Endodermal cell (in vitro differentiated cells): ENCODE measurements around the gene SLC6A11. TPM values are rescaled to one million over a fixed set of nuclear protein-coding genes. Genes with fewer than 3 reads are reported as not detected.

ENCODE experiments used
- DNase-seq: peaks from one replicate; pipeline ENCODE4 v3.0.0-alpha.2; 2017
- H3K27ac ChIP-seq: 2 replicates; pipeline ENCODE4 v1.5.1; 2013; ENCODE audit warnings: mild to moderate bottlenecking, low read depth, low read length, moderate library complexity
- H3K27me3 ChIP-seq: 2 replicates; pipeline ENCODE4 v1.6.1; 2013; ENCODE audit warnings: mild to moderate bottlenecking, low read length, moderate library complexity; ENCODE audit not compliant: insufficient read depth, control insufficient read depth, poor library complexity, severe bottlenecking
- H3K36me3 ChIP-seq: 2 replicates; pipeline ENCODE4 v1.7.0; 2013; ENCODE audit warnings: mild to moderate bottlenecking, low read length, moderate library complexity; ENCODE audit not compliant: control insufficient read depth, insufficient read depth
- H3K4me1 ChIP-seq: one replicate; pipeline ENCODE4 v1.7.0; 2013; ENCODE audit warnings: low read length; ENCODE audit not compliant: control insufficient read depth, insufficient read depth
- H3K4me3 ChIP-seq: 2 replicates; pipeline ENCODE4 v1.5.1; 2013; ENCODE audit warnings: mild to moderate bottlenecking, low read length, moderate library complexity
- H3K9ac ChIP-seq: 2 replicates; pipeline ENCODE4 v1.6.1; 2013; ENCODE audit warnings: mild to moderate bottlenecking, low read length, moderate library complexity; ENCODE audit not compliant: poor library complexity, severe bottlenecking; ENCODE audit errors: extremely low read depth
- H3K9me3 ChIP-seq: 2 replicates; pipeline ENCODE4 v1.6.1; 2013; ENCODE audit warnings: mild to moderate bottlenecking, low read length, moderate library complexity; ENCODE audit not compliant: control insufficient read depth
- H3K27ac Mint-ChIP-seq: 2 replicates; pipeline ENCODE4 v1.8.0; 2020; ENCODE audit warnings: mixed read lengths
- H3K27me3 Mint-ChIP-seq: 2 replicates; pipeline ENCODE4 v1.8.0; 2021; ENCODE audit warnings: mild to moderate bottlenecking, mixed read lengths; ENCODE audit not compliant: insufficient read depth
- H3K36me3 Mint-ChIP-seq: 2 replicates; pipeline ENCODE4 v1.8.0; 2020; ENCODE audit warnings: low read depth, mixed read lengths
- H3K4me1 Mint-ChIP-seq: 2 replicates; pipeline ENCODE4 v1.8.0; 2020; ENCODE audit warnings: mixed read lengths
- H3K4me3 Mint-ChIP-seq: 2 replicates; pipeline ENCODE4 v1.8.0; 2020; ENCODE audit warnings: mild to moderate bottlenecking, moderate library complexity, mixed read lengths
- H3K9me3 Mint-ChIP-seq: 2 replicates; pipeline ENCODE4 v1.8.0; 2020; ENCODE audit warnings: mild to moderate bottlenecking, mixed read lengths
- WGBS, 2 experiments: methylation state at CpG; one replicate each; pipeline versions ENCODE4 v1.1.5 to v1.1.7; 2013; ENCODE audit warnings: missing lambda C conversion rate in 2 of 2, mixed read lengths in 1 of 2; ENCODE audit not compliant: insufficient coverage in 1 of 2, insufficient read length in 1 of 2; 5-methylcytosine and 5-hydroxymethylcytosine counted together
- total RNA-seq, 2 donors: library from RNA; stranded (reverse); fragmentation: NEBNext Ultra II Directional in 1 of 2; extraction: Animal tissue kit (Norgen Biotek cat#: 25700) in 1 of 2; gene quantifications; 2 replicates in 1 of 2; 3 replicates in 1 of 2; pipeline ENCODE4 v1.2.1, GENCODE V29; 2021
- TF ChIP-seq, protein P1 (sequence below): fragments of 200-600 bp; sonication (generic); conservative IDR thresholded peaks from 2 replicates; pipeline ENCODE4 v1.5.0; 2021; ENCODE audit warnings: antibody characterized with exemption, mild to moderate bottlenecking

Gene SLC6A11
- total RNA-seq, 2 donors from 2014 or later: 0.27 to 0.73 TPM

DNA sequence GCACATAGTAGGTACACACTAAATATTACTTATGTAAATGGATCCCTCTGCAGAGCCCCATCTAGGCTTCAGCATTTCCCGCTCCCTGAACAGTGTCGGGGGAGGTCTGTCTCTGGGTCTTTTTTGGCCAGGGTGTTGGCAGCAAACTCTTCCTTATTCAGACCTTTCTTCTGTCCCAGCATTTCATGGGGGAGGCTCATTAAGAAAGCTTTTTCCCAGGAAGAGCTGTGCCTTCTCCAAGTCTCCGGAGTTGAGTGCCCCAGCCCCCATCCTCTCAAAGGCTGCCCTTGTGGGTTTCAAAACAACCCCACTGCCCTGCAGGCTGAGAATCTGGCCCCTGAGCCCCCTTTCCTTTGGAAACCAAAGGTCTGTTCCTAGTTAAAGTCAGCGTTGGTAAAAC, 25.1 kb downstream of the SLC6A11 start:
- no peak overlapping the region for H3K4me3 Mint-ChIP-seq
- Histone ChIP-seq H3K9ac (no peak overlapping the region), H3K4me1 (no peaks in the 10 kb centered on the region), H3K27ac (no peak overlapping the region), H3K27me3 (no peaks in the 10 kb centered on the region), H3K36me3 (no peaks in the 10 kb centered on the region), H3K4me3 (no peak overlapping the region), H3K9me3 (no peaks in the 10 kb centered on the region)
- no peak for DNase-seq
- H3K4me1 Mint-ChIP-seq: no peaks in the 10 kb centered on the region
- TF ChIP-seq, protein P1, sequence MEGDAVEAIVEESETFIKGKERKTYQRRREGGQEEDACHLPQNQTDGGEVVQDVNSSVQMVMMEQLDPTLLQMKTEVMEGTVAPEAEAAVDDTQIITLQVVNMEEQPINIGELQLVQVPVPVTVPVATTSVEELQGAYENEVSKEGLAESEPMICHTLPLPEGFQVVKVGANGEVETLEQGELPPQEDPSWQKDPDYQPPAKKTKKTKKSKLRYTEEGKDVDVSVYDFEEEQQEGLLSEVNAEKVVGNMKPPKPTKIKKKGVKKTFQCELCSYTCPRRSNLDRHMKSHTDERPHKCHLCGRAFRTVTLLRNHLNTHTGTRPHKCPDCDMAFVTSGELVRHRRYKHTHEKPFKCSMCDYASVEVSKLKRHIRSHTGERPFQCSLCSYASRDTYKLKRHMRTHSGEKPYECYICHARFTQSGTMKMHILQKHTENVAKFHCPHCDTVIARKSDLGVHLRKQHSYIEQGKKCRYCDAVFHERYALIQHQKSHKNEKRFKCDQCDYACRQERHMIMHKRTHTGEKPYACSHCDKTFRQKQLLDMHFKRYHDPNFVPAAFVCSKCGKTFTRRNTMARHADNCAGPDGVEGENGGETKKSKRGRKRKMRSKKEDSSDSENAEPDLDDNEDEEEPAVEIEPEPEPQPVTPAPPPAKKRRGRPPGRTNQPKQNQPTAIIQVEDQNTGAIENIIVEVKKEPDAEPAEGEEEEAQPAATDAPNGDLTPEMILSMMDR: no peak
- no peaks in the 10 kb centered on the region for H3K9me3 Mint-ChIP-seq
- H3K36me3 Mint-ChIP-seq: no peaks in the 10 kb centered on the region
- peaks cover 34% of the 10 kb centered on the region for H3K27me3 Mint-ChIP-seq
- no peak overlapping the region for H3K27ac Mint-ChIP-seq
- WGBS, 2 experiments: 82 to 89% methylated on average over 3 to 4 of the region's 4 CpGs

DNA sequence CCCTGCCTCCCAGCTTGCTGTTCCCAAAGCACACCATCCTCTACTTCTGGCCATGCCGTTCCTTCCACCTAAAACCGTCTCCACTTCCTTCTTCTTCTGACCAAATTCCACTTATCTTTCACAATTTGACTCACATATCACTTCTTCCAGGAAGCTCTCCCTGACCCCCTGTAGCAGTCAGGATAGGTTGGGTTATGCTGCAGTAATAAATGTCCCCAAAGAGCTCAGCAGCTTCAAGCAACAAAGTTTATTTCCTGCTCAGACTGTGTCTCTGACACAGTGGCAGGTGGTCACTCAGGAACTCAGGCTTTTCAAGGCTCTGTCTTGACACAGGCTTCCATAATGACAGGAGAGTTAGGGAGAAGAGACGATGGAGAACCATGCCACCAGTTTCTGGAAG, 27.4 kb downstream of the SLC6A11 start:
- Histone ChIP-seq H3K4me3 (no peak overlapping the region), H3K36me3 (no peaks in the 10 kb centered on the region), H3K4me1 (no peaks in the 10 kb centered on the region), H3K27me3 (no peaks in the 10 kb centered on the region), H3K9ac (no peak overlapping the region), H3K9me3 (no peaks in the 10 kb centered on the region), H3K27ac (no peak overlapping the region)
- Mint-ChIP-seq H3K4me3 (no peak overlapping the region), H3K27ac (no peak overlapping the region), H3K9me3 (no peaks in the 10 kb centered on the region), H3K4me1 (no peaks in the 10 kb centered on the region), H3K27me3 (peaks cover 42% of the 10 kb centered on the region), H3K36me3 (no peaks in the 10 kb centered on the region)
- DNase-seq: no peak
- 73 to 85% methylated on average over 1 to 3 of the region's 3 CpGs for WGBS, 2 experiments
- TF ChIP-seq, protein P1: no peak

DNA sequence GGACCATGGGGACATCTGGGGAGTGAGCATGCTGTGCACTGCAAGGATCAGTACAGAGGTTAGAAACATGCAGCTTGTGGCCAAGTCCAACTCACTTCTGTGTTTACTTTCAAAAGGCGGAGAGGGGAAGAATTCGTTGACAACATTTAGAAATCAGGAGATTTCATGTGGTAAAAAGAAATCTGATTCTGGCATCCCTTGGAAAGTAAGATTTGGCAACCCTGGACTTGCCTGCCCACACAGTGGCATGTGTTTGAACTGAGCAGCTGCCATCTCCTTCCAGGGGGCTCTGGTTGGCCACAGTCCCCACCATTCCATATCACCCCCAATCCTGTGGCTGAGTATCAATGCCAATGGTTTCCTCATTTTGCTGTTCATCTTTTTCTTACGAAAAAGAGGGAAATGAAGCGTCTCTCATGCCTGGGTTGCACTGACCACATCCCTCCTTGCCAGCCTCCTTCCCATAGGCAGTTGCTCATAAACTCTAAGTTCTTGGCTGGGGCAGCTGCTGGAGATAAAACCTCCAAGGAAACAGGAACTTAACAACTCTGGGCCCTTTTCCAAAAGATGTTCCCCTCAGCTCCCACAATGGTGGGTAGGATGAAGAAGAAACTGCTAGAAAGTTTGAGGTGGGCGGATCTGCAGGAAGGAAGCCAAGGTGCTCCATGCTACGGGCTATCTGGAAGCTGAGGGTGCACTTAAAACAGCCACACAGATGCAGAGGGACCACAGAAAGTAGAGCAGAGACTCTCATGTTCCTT, 29.2 kb downstream of the SLC6A11 start:
- no peaks in the 10 kb centered on the region for H3K9me3 ChIP-seq
- H3K4me3 ChIP-seq: no peak overlapping the region
- H3K27ac ChIP-seq: no peak overlapping the region
- no peaks in the 10 kb centered on the region for H3K9me3 Mint-ChIP-seq
- H3K4me1 ChIP-seq: no peaks in the 10 kb centered on the region
- H3K4me1 Mint-ChIP-seq: no peaks in the 10 kb centered on the region
- H3K36me3 Mint-ChIP-seq: no peaks in the 10 kb centered on the region
- H3K27me3 ChIP-seq: no peaks in the 10 kb centered on the region
- H3K36me3 ChIP-seq: no peaks in the 10 kb centered on the region
- TF ChIP-seq, protein P1: no peak
- no peak overlapping the region for H3K27ac Mint-ChIP-seq
- peaks cover 41% of the 10 kb centered on the region for H3K27me3 Mint-ChIP-seq
- WGBS, 2 experiments: 88 to 92% methylated on average over 5 to 6 of the region's 6 CpGs
- H3K4me3 Mint-ChIP-seq: no peak overlapping the region
- no peak for DNase-seq
- H3K9ac ChIP-seq: no peak overlapping the region
